NT2/D1 (cell line): ENCODE results near the gene CSNK2A1.

Source experiments
- SUZ12 ChIP-seq: IDR thresholded peaks from 2 replicates; pipeline ENCODE4 v1.6.1; 2011; ENCODE audit not compliant: insufficient read length, insufficient read depth; ENCODE audit errors: extremely low read depth
- ZNF274 ChIP-seq: IDR thresholded peaks from 2 replicates; pipeline ENCODE4 v1.6.1; 2011; ENCODE audit warnings: mild to moderate bottlenecking, low read depth, low read length

DNA sequence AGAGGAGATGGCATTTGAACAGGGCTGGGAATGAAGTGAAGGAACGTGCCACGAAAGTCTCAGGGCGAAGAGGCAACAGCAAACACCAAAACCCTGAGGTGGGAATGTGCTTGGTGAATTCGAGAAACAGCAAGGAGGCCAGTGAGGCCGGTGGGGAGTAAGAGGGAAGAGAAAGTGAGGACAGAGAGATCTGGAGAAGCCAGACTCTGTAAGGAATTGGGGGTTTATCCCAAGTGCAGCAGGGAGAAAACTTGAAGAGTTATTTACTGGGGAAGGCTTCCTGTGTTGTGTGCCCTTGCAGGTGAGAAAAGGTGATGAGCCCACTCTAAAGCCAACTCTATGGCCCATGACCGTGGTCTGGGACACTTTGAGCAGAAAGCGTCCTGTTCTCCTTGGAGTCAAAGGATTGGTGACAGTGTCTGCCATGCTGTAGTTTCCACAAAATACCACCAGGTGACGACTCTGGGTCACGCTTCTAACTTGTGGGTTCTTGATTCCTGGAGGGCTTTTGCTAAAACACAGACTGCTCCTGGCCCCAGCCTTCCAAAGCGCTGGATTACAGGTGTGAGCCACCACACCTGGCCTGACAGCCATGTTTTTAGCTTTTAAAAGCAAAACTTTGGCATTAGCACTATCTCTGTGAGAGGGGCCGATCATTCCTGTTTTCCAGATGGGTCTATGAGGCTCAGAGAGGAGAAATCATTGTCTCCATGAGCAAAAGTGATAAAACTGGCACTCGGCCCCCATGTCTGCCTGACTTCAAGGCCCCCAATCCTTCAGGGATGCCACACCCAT, 18.0 kb upstream of the CSNK2A1 start:
- TF ChIP-seq ZNF274 (no peak), SUZ12 (no peak)
